Upper lobe of right lung (tissue), 1 donor: ENCODE measurements around the gene RPL10. TPM values are rescaled to one million over a fixed set of nuclear protein-coding genes. Genes with fewer than 3 reads are reported as not detected.

ENCODE experiments used
- ATAC-seq: fragments of 200-7000 bp; cut with Tn5 transposase; one replicate; pipeline ENCODE4 v1.9.1; 2020; ENCODE audit warnings: mild to moderate bottlenecking, moderate library complexity
- DNase-seq: peaks from one replicate; pipeline ENCODE4 v3.0.0-alpha.2; 2020
- H3K27ac ChIP-seq: fragments of 200-600 bp; one replicate; pipeline ENCODE4 v1.8.0; 2022
- H3K27me3 ChIP-seq: fragments of 200-600 bp; one replicate; pipeline ENCODE4 v1.8.0; 2022; ENCODE audit warnings: mild to moderate bottlenecking
- H3K36me3 ChIP-seq: fragments of 200-600 bp; one replicate; pipeline ENCODE4 v1.8.0; 2022
- H3K4me1 ChIP-seq: fragments of 200-600 bp; one replicate; pipeline ENCODE4 v1.8.0; 2022
- H3K4me3 ChIP-seq: fragments of 200-600 bp; one replicate; pipeline ENCODE4 v1.8.0; 2022; ENCODE audit warnings: mild to moderate bottlenecking
- H3K9me3 ChIP-seq: fragments of 200-600 bp; one replicate; pipeline ENCODE4 v1.8.0; 2022
- CTCF ChIP-seq: fragments of 200-600 bp; IDR thresholded peaks from one replicate; pipeline ENCODE4 v1.8.0; 2022; ENCODE audit warnings: antibody characterized with exemption
- intact Hi-C: fragments of 100-400 bp; cut with DNase I; formaldehyde crosslinking; loops from one replicate; pipeline ENCODE4 v1.11.0; 2022
- total RNA-seq: library from RNA; stranded (reverse); fragmentation: NEBNext Ultra II Directional; extraction: Animal tissue kit (Norgen Biotek cat#: 25700); gene quantifications from one replicate; pipeline ENCODE4 v1.2.1, GENCODE V29; 2021
- donor health status: DM: no; HTN: yes; CAD: no; lungs with severe emphysema.

The RPL10 gene
- total RNA-seq, 1 donor from 2014 or later, result 2,677 TPM

DNA sequence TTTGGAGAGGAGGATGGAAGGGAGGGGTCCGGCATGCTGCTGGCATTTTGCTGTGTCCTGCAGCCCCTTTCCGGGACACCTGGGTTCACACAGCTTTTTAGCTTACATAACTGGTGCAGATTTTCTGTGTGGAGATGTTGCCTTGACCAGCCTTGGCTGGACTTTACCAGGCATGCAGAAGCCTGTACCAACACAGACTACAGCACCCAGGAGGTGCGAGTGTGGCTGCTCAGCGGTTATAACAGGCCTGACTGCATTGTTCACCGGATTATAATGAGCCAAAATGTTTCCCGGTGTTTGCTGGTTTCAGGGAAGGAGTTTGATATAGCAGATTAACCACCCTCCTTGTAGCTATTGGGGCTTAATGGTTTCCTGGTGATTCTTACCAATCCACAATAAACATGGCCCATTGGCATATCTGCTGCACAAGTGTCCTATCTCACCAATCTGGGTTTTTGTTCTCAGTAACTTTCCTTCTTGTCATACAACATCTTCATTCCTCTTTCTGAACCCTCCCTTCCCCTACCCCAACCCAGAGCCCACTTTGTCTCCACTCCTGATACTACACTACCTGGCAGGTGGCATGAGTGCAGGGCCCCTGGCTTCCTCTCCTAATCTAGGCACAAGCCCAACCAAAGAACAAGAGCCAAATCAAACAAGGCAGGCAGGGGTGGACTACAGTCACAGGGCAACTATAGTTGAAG, 3.9 kb downstream of the RPL10 start:
- H3K27me3 ChIP-seq, result no peaks in the 10 kb centered on the region
- peaks cover 3% of the 10 kb centered on the region for H3K4me1 ChIP-seq
- no peak overlapping the region for H3K4me3 ChIP-seq
- ATAC-seq, result no peak
- DNase-seq, result no peak
- peaks cover 15% of the 10 kb centered on the region for H3K36me3 ChIP-seq
- intact Hi-C loops, result no loop called here
- H3K27ac ChIP-seq, result no peak overlapping the region
- TF ChIP-seq CTCF, result no peak
- no peaks in the 10 kb centered on the region for H3K9me3 ChIP-seq

- no peak for DNase-seq
- no peak for TF ChIP-seq CTCF
Measured at GRCh38 chrX:154402622-154403127, 4.5 kb downstream of the RPL10 start.

DNA sequence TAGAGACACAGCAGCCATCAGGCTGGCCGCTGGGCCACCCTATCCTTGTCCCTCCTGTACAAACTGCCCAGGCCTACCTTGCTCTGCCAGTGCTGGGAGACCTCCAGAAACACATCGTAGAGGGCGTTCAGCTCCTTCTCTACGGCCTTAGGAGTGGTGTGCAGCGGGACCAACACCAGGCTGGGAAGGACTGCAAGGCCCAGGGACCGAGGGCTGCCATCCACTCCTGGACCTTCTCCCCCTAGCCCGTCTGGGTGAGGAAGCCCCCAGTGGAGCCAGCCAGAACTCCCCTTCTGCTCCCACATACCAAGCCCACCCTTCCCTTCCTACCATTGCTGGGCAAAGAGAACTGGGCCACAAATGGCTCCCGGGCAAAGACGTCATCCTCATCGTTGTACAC, 5.0 kb downstream of the RPL10 start:
- ATAC-seq (no peak), DNase-seq (no peak)
- Histone ChIP-seq H3K4me1 (peaks cover 3% of the 10 kb centered on the region), H3K27me3 (no peaks in the 10 kb centered on the region), H3K36me3 (peaks cover 15% of the 10 kb centered on the region), H3K4me3 (no peak overlapping the region), H3K27ac (no peak overlapping the region), H3K9me3 (no peaks in the 10 kb centered on the region)
- intact Hi-C loops, result no loop called here
- TF ChIP-seq CTCF, result no peak

More at GRCh38 chrX:154402622-154403127, 4.5 kb downstream of the RPL10 start:
- Histone ChIP-seq H3K4me1 (peaks cover 3% of the 10 kb centered on the region), H3K36me3 (peaks cover 15% of the 10 kb centered on the region), H3K4me3 (no peak overlapping the region), H3K27ac (no peak overlapping the region), H3K9me3 (no peaks in the 10 kb centered on the region), H3K27me3 (no peaks in the 10 kb centered on the region)
- intact Hi-C loops, result no loop called here
- no peak for ATAC-seq

- H3K4me3 ChIP-seq, result no peak overlapping the region
- no peak overlapping the region for H3K27ac ChIP-seq
- no peak for TF ChIP-seq CTCF
- no peaks in the 10 kb centered on the region for H3K27me3 ChIP-seq
- DNase-seq (no peak), ATAC-seq (no peak)
- intact Hi-C loops, result no loop called here
- H3K36me3 ChIP-seq, result peaks cover 15% of the 10 kb centered on the region
- H3K4me1 ChIP-seq, result peaks cover 3% of the 10 kb centered on the region
- H3K9me3 ChIP-seq, result no peaks in the 10 kb centered on the region
Measured at GRCh38 chrX:154403858-154404257, 5.7 kb downstream of the RPL10 start.

GRCh38 chrX:154404625-154405192, 6.5 kb downstream of the RPL10 start:
- no peak overlapping the region for H3K4me3 ChIP-seq
- intact Hi-C loops, result no loop called here
- peaks cover 3% of the 10 kb centered on the region for H3K4me1 ChIP-seq
- H3K27me3 ChIP-seq, result no peaks in the 10 kb centered on the region
- ATAC-seq (no peak), DNase-seq (no peak)
- no peaks in the 10 kb centered on the region for H3K9me3 ChIP-seq
- H3K36me3 ChIP-seq, result peaks cover 7% of the 10 kb centered on the region
- no peak overlapping the region for H3K27ac ChIP-seq
- TF ChIP-seq CTCF, result no peak
